GM10847 (cell line): ENCODE data around the gene KCNMB2.

ENCODE experiments used
- POLR2A ChIP-seq: IDR thresholded peaks from 2 replicates; pipeline ENCODE4 v1.6.1; 2011; ENCODE audit not compliant: insufficient read length; ENCODE audit errors: extremely low read depth

Gene KCNMB2

GRCh38 chr3:178859386-178859785 lies 323.1 kb downstream of the KCNMB2 start:
- no peak for TF ChIP-seq POLR2A

- no peak for TF ChIP-seq POLR2A
Measured at GRCh38 chr3:178868681-178869080, 332.4 kb downstream of the KCNMB2 start.

- TF ChIP-seq POLR2A: no peak
Measured at GRCh38 chr3:178870085-178870484, 333.8 kb downstream of the KCNMB2 start.

GRCh38 chr3:178875157-178875556 lies 338.9 kb downstream of the KCNMB2 start:
- TF ChIP-seq POLR2A: no peak

- no peak for TF ChIP-seq POLR2A
Measured at GRCh38 chr3:178875836-178876235, 339.6 kb downstream of the KCNMB2 start.

GRCh38 chr3:178880274-178880673 lies 344.0 kb downstream of the KCNMB2 start:
- no peak for TF ChIP-seq POLR2A
